ENCODE results near the gene SAP30BP.

DNA sequence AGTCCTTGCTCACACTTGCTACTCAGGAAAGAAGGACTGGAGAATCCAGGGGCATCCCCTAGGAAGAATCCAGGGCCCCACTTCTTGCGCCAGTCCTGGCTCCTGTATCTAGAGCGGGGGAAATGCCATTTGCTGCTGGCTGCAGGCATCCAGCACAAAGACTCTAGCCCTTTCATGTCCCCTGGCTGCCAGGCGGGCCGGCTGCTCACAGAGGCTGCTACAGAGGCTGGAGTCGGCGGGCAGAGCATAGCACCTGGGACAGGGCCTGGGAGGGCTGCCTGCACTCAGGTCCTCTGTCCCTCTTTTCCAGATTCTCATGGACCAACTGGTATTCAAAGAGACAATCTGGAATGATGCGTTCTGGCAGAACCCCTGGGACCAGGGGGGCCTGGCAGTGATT is 20.1 kb upstream of the SAP30BP start:
- TF ChIP-seq, protein P1, sequence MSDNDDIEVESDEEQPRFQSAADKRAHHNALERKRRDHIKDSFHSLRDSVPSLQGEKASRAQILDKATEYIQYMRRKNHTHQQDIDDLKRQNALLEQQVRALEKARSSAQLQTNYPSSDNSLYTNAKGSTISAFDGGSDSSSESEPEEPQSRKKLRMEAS (IDR thresholded peaks at IDR 0.05) = no peak
- TF ChIP-seq, protein P2, sequence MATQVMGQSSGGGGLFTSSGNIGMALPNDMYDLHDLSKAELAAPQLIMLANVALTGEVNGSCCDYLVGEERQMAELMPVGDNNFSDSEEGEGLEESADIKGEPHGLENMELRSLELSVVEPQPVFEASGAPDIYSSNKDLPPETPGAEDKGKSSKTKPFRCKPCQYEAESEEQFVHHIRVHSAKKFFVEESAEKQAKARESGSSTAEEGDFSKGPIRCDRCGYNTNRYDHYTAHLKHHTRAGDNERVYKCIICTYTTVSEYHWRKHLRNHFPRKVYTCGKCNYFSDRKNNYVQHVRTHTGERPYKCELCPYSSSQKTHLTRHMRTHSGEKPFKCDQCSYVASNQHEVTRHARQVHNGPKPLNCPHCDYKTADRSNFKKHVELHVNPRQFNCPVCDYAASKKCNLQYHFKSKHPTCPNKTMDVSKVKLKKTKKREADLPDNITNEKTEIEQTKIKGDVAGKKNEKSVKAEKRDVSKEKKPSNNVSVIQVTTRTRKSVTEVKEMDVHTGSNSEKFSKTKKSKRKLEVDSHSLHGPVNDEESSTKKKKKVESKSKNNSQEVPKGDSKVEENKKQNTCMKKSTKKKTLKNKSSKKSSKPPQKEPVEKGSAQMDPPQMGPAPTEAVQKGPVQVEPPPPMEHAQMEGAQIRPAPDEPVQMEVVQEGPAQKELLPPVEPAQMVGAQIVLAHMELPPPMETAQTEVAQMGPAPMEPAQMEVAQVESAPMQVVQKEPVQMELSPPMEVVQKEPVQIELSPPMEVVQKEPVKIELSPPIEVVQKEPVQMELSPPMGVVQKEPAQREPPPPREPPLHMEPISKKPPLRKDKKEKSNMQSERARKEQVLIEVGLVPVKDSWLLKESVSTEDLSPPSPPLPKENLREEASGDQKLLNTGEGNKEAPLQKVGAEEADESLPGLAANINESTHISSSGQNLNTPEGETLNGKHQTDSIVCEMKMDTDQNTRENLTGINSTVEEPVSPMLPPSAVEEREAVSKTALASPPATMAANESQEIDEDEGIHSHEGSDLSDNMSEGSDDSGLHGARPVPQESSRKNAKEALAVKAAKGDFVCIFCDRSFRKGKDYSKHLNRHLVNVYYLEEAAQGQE (IDR thresholded peaks at IDR 0.05; ENCODE audit: low read depth) = no peak
